ENCODE measurements around the gene PRKAR2B. TPM values are rescaled to one million over a fixed set of nuclear protein-coding genes. Genes with fewer than 3 reads are reported as not detected.
A peak's percentile ranks its signal among the peaks of the same experiment; 100 is the strongest.

Gene PRKAR2B
- total RNA-seq, 2 donors from 2014 or later = 12.4 to 65.7 TPM

- 97% methylated on average over 2 of the region's 2 CpGs for WGBS
- TF ChIP-seq CTCF (IDR thresholded peaks at IDR 0.05) (no peak), POLR2AphosphoS5 (IDR thresholded peaks at IDR 0.05) (no peak), POLR2A (IDR thresholded peaks at IDR 0.05) (no peak)
- H3K4me1 ChIP-seq (replicated peaks) = no peaks in the 10 kb centered on the region
- intact Hi-C loops (cut with DNase I) = no loop called here
- no peaks in the 10 kb centered on the region for H3K9me3 ChIP-seq
- H3K27ac ChIP-seq = no peak overlapping the region
- DNase-seq (ENCODE audit: low spot score) = no peak
- H3K4me3 ChIP-seq = no peak overlapping the region
- H3K27me3 ChIP-seq (replicated peaks; ENCODE audit: insufficient read depth) = no peaks in the 10 kb centered on the region
- H3K36me3 ChIP-seq = peaks cover 0 to 6% of the 10 kb centered on the region in 2 donors
Observed at GRCh38 chr7:107190090-107190489, 145.6 kb downstream of the PRKAR2B start.

- Histone ChIP-seq H3K4me3 (no peak overlapping the region), H3K4me1 (replicated peaks) (no peaks in the 10 kb centered on the region), H3K36me3 (no peaks in the 10 kb centered on the region), H3K27ac (peak overlapping the region in 1 of 2 donors; percentile 21), H3K27me3 (replicated peaks; ENCODE audit: insufficient read depth) (no peaks in the 10 kb centered on the region), H3K9me3 (no peaks in the 10 kb centered on the region)
- intact Hi-C loops (cut with DNase I) = no loop called here
- TF ChIP-seq POLR2A (IDR thresholded peaks at IDR 0.05) (no peak), CTCF (IDR thresholded peaks at IDR 0.05) (peak in 1 of 4 experiments; percentile 12), POLR2AphosphoS5 (IDR thresholded peaks at IDR 0.05) (no peak)
- WGBS = 76% methylated on average over 1 of the region's 1 CpG
- no peak for DNase-seq (ENCODE audit: low spot score)
Observed at GRCh38 chr7:107194052-107194451, 149.5 kb downstream of the PRKAR2B start.

- WGBS = 72% methylated on average over 10 of the region's 10 CpGs
- Histone ChIP-seq H3K27me3 (replicated peaks; ENCODE audit: insufficient read depth) (no peaks in the 10 kb centered on the region), H3K4me1 (replicated peaks) (no peaks in the 10 kb centered on the region), H3K9me3 (no peaks in the 10 kb centered on the region), H3K36me3 (no peaks in the 10 kb centered on the region), H3K27ac (peak overlapping the region in 1 of 2 donors; percentile 40), H3K4me3 (no peak overlapping the region)
- intact Hi-C loops (cut with DNase I) = no loop called here
- DNase-seq (ENCODE audit: low spot score) = no peak
- no peak for TF ChIP-seq CTCF (IDR thresholded peaks at IDR 0.05)
Observed at GRCh38 chr7:107196834-107197610, 152.5 kb downstream of the PRKAR2B start.

GRCh38 chr7:107201795-107202450 is 157.4 kb downstream of the PRKAR2B start:
- peak; percentile 37 for DNase-seq (ENCODE audit: low spot score)
- H3K9me3 ChIP-seq = no peaks in the 10 kb centered on the region
- WGBS = 41% methylated on average over 4 of the region's 4 CpGs
- TF ChIP-seq CTCF (IDR thresholded peaks at IDR 0.05) (peak in 3 of 4 experiments; percentile 25 to 67 (median 52)), POLR2A (IDR thresholded peaks at IDR 0.05) (no peak), POLR2AphosphoS5 (IDR thresholded peaks at IDR 0.05) (peak; percentile 56)
- H3K36me3 ChIP-seq = no peaks in the 10 kb centered on the region
- intact Hi-C loops (cut with DNase I) = loop anchor here (10.0 kb wide), 1 partner anchor 263 kb away; no protein-coding TSS in a partner anchor
- no peak overlapping the region for H3K4me3 ChIP-seq
- H3K27me3 ChIP-seq (replicated peaks; ENCODE audit: insufficient read depth) = no peaks in the 10 kb centered on the region
- no peaks in the 10 kb centered on the region for H3K4me1 ChIP-seq (replicated peaks)
- H3K27ac ChIP-seq = no peak overlapping the region

Data from prostate gland (tissue), 2 donors.